Raji (cell line): ENCODE data around the gene ASPRV1.

Experiments
- POLR2A ChIP-seq: IDR thresholded peaks from 2 replicates; pipeline ENCODE4 v1.6.1; 2011; ENCODE audit warnings: low read depth, low read length, control low read depth; ENCODE audit not compliant: insufficient read depth

The ASPRV1 gene

GRCh38 chr2:69993708-69994107 is 32.3 kb upstream of the ASPRV1 start:
- no peak for TF ChIP-seq POLR2A

- no peak for TF ChIP-seq POLR2A
These were observed 31.7 kb upstream of the ASPRV1 start for GRCh38 chr2:69993048-69993565.

GRCh38 chr2:69992310-69993047 is 31.0 kb upstream of the ASPRV1 start:
- TF ChIP-seq POLR2A: no peak

GRCh38 chr2:69989441-69990105 is 28.1 kb upstream of the ASPRV1 start:
- no peak for TF ChIP-seq POLR2A

- TF ChIP-seq POLR2A: no peak
These were observed 27.6 kb upstream of the ASPRV1 start for GRCh38 chr2:69989009-69989408.

GRCh38 chr2:69988086-69988635 is 26.7 kb upstream of the ASPRV1 start:
- no peak for TF ChIP-seq POLR2A

GRCh38 chr2:69986691-69987090 is 25.3 kb upstream of the ASPRV1 start:
- TF ChIP-seq POLR2A: no peak

- no peak for TF ChIP-seq POLR2A
These were observed 24.3 kb upstream of the ASPRV1 start for GRCh38 chr2:69985688-69986087.

- TF ChIP-seq POLR2A: no peak
These were observed 23.8 kb upstream of the ASPRV1 start for GRCh38 chr2:69985216-69985615.

GRCh38 chr2:69983392-69983966 is 22.0 kb upstream of the ASPRV1 start:
- no peak for TF ChIP-seq POLR2A

- TF ChIP-seq POLR2A: no peak
These were observed 18.7 kb upstream of the ASPRV1 start for GRCh38 chr2:69979902-69980807.

GRCh38 chr2:69977906-69978482 is 16.6 kb upstream of the ASPRV1 start:
- TF ChIP-seq POLR2A: no peak

- no peak for TF ChIP-seq POLR2A
These were observed 15.8 kb upstream of the ASPRV1 start for GRCh38 chr2:69977186-69977585.

GRCh38 chr2:69975853-69976462 is 14.5 kb upstream of the ASPRV1 start:
- no peak for TF ChIP-seq POLR2A
